ENCODE results near the gene OR8B2. TPM values are rescaled to one million over a fixed set of nuclear protein-coding genes. Genes with fewer than 3 reads are reported as not detected.

The OR8B2 gene
- total RNA-seq, 1 donor from 2014 or later = not detected

GRCh38 chr11:124359566-124359965 is 24.7 kb downstream of the OR8B2 start:
- H3K27ac ChIP-seq = no peak overlapping the region
- TF ChIP-seq EZH2 (IDR thresholded peaks at IDR 0.05) = no peak
- TF ChIP-seq EZH2phosphoT487 (IDR thresholded peaks at IDR 0.05) = no peak
- TF ChIP-seq CTCF (IDR thresholded peaks at IDR 0.05) = no peak
- Mint-ChIP-seq H3K4me1 (no peaks in the 10 kb centered on the region), H3K4me3 (no peak overlapping the region), H3K27ac (no peak overlapping the region), H3K9me3 (no peaks in the 10 kb centered on the region), H3K36me3 (no peaks in the 10 kb centered on the region), H3K27me3 (ENCODE audit: insufficient read depth, low read depth) (peaks cover 2% of the 10 kb centered on the region)
- no peak for DNase-seq (ENCODE audit: low spot score)
- no peaks in the 10 kb centered on the region for H3K79me2 ChIP-seq (ENCODE audit: low read depth)
- no peaks in the 10 kb centered on the region for H3K27me3 ChIP-seq
- H3K4me1 ChIP-seq = no peaks in the 10 kb centered on the region
- no peak overlapping the region for H2AFZ ChIP-seq (replicated peaks)
- H3K4me2 ChIP-seq = no peak overlapping the region
- no peak overlapping the region for H3K4me3 ChIP-seq
- H3K36me3 ChIP-seq = no peaks in the 10 kb centered on the region
- no peak overlapping the region for H3K9ac ChIP-seq
- no peaks in the 10 kb centered on the region for H3F3A ChIP-seq (ENCODE audit: low read depth)
- H3K9me3 ChIP-seq (ENCODE audit: low read depth) = no peaks in the 10 kb centered on the region
- H4K20me1 ChIP-seq (ENCODE audit: low read depth) = no peaks in the 10 kb centered on the region

- Mint-ChIP-seq H3K4me1 (no peaks in the 10 kb centered on the region), H3K4me3 (no peak overlapping the region), H3K27ac (no peak overlapping the region), H3K36me3 (no peaks in the 10 kb centered on the region), H3K27me3 (ENCODE audit: insufficient read depth, low read depth) (no peaks in the 10 kb centered on the region), H3K9me3 (no peaks in the 10 kb centered on the region)
- Histone ChIP-seq H3K4me3 (no peak overlapping the region), H3K4me2 (no peak overlapping the region), H3K27ac (no peak overlapping the region), H2AFZ (replicated peaks) (no peak overlapping the region), H4K20me1 (ENCODE audit: low read depth) (no peaks in the 10 kb centered on the region), H3K9me3 (ENCODE audit: low read depth) (no peaks in the 10 kb centered on the region), H3K4me1 (no peaks in the 10 kb centered on the region), H3K27me3 (no peaks in the 10 kb centered on the region), H3K9ac (no peak overlapping the region), H3F3A (ENCODE audit: low read depth) (no peaks in the 10 kb centered on the region), H3K79me2 (ENCODE audit: low read depth) (no peaks in the 10 kb centered on the region), H3K36me3 (no peaks in the 10 kb centered on the region)
- no peak for TF ChIP-seq EZH2phosphoT487 (IDR thresholded peaks at IDR 0.05)
- TF ChIP-seq EZH2 (IDR thresholded peaks at IDR 0.05) = no peak
- no peak for TF ChIP-seq CTCF (IDR thresholded peaks at IDR 0.05)
- no peak for DNase-seq (ENCODE audit: low spot score)
Measured at GRCh38 chr11:124346311-124346955, 37.9 kb downstream of the OR8B2 start.

- Histone ChIP-seq H3K4me2 (no peak overlapping the region), H3K36me3 (no peaks in the 10 kb centered on the region), H2AFZ (replicated peaks) (no peak overlapping the region), H3F3A (ENCODE audit: low read depth) (no peaks in the 10 kb centered on the region), H3K9ac (no peak overlapping the region), H3K9me3 (ENCODE audit: low read depth) (no peaks in the 10 kb centered on the region), H3K27me3 (no peaks in the 10 kb centered on the region), H3K27ac (no peak overlapping the region), H3K79me2 (ENCODE audit: low read depth) (no peaks in the 10 kb centered on the region), H4K20me1 (ENCODE audit: low read depth) (no peaks in the 10 kb centered on the region), H3K4me1 (no peaks in the 10 kb centered on the region), H3K4me3 (no peak overlapping the region)
- no peaks in the 10 kb centered on the region for H3K9me3 Mint-ChIP-seq
- no peak overlapping the region for H3K4me3 Mint-ChIP-seq
- H3K36me3 Mint-ChIP-seq = no peaks in the 10 kb centered on the region
- no peaks in the 10 kb centered on the region for H3K27me3 Mint-ChIP-seq (ENCODE audit: insufficient read depth, low read depth)
- DNase-seq (ENCODE audit: low spot score) = no peak
- H3K27ac Mint-ChIP-seq = no peak overlapping the region
- H3K4me1 Mint-ChIP-seq = no peaks in the 10 kb centered on the region
- TF ChIP-seq CTCF (IDR thresholded peaks at IDR 0.05) = no peak
- TF ChIP-seq EZH2 (IDR thresholded peaks at IDR 0.05) = no peak
- TF ChIP-seq EZH2phosphoT487 (IDR thresholded peaks at IDR 0.05) = no peak
Measured at GRCh38 chr11:124344346-124344745, 40.0 kb downstream of the OR8B2 start.
